ENCODE results near the gene PRKG1.

DNA sequence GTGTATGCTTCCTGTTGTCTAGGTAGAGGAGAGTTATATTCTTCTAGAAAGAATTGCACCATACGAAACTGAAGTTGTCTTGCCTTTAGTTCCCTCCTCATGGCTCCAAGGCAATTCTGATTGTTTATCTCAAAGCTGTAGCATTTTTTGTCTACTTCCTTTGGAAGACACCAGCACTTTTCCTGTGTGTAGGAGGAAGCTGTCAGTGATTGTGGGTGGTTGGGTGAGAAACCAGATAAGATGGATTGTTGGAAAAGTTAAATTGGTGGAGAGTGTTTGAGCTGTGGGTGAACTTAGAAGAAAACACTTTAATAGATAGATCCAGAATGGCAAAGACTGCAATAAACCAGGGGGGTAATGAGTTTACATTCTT, 637.2 kb downstream of the PRKG1 start:
- TF ChIP-seq CTCF (IDR thresholded peaks at IDR 0.05; ENCODE audit: insufficient read depth, low read length) (no peak), REST (IDR thresholded peaks at IDR 0.05; ENCODE audit: insufficient replicate concordance, low read depth) (no peak)

Data from HL-60 (cell line).